MCF 10A (cell line): ENCODE measurements around the gene SMIM10L2A. TPM values are rescaled to one million over a fixed set of nuclear protein-coding genes. Genes with fewer than 3 reads are reported as not detected.

Source experiments
- BruUV-seq: library from RNA; stranded (reverse); fragments of 400-500 nt; replicated peaks from 2 replicates; lab custom pipeline; 2021; lab: Mats Ljungman, UMichigan
- CTCF ChIA-PET: fragments of 300-600 bp; sonication (Branson Sonifier 250); formaldehyde crosslinking; extraction: SDS; loops from one replicate; lab custom pipeline; 2021; ENCODE audit warnings: antibody characterized with exemption, inconsistent platforms; lab: Yijun Ruan, JAX
- POLR2A ChIA-PET: fragments of 300-600, 350-650 bp; sonication (Branson Sonifier 250); formaldehyde crosslinking; extraction: SDS; loops from one replicate; lab custom pipeline; 2020; ENCODE audit warnings: antibody characterized with exemption, inconsistent platforms; lab: Yijun Ruan, JAX
- DNase-seq: peaks from one replicate; pipeline ENCODE4 v3.0.0-alpha.2; 2018; ENCODE audit not compliant: unreplicated experiment
- H3K27ac Mint-ChIP-seq: one replicate; pipeline ENCODE4 v1.8.0; 2022; ENCODE audit warnings: mild to moderate bottlenecking, low read depth, mixed read lengths; ENCODE audit not compliant: unreplicated experiment
- H3K27me3 Mint-ChIP-seq: one replicate; pipeline ENCODE4 v1.8.0; 2022; ENCODE audit warnings: mixed read lengths; ENCODE audit not compliant: insufficient read depth, unreplicated experiment
- H3K36me3 Mint-ChIP-seq: one replicate; pipeline ENCODE4 v1.8.0; 2022; ENCODE audit warnings: mild to moderate bottlenecking, moderate library complexity, mixed read lengths; ENCODE audit not compliant: insufficient read depth, unreplicated experiment
- H3K4me1 Mint-ChIP-seq: one replicate; pipeline ENCODE4 v1.8.0; 2022; ENCODE audit warnings: mixed read lengths; ENCODE audit not compliant: insufficient read depth, unreplicated experiment
- H3K4me3 Mint-ChIP-seq: one replicate; pipeline ENCODE4 v1.8.0; 2022; ENCODE audit warnings: mild to moderate bottlenecking, moderate library complexity, mixed read lengths; ENCODE audit not compliant: unreplicated experiment
- H3K9me3 Mint-ChIP-seq: one replicate; pipeline ENCODE4 v1.8.0; 2022; ENCODE audit warnings: mixed read lengths; ENCODE audit not compliant: unreplicated experiment
- CTCF ChIP-seq: fragments of 200-600 bp; IDR thresholded peaks from one replicate; pipeline ENCODE4 v1.8.0; 2022; ENCODE audit warnings: antibody characterized with exemption, mild to moderate bottlenecking; ENCODE audit not compliant: unreplicated experiment
- intact Hi-C: fragments of 100-400 bp; cut with micrococcal nuclease; formaldehyde crosslinking; loops from 2 replicates; pipeline ENCODE4 v1.14.1; 2022
- total RNA-seq: library from RNA; stranded (reverse); gene quantifications from 2 replicates; pipeline ENCODE4 v1.2.3, GENCODE V29; 2022

Gene SMIM10L2A
- total RNA-seq, 1 experiment from 2014 or later: 0.16 TPM

GRCh38 chrX:135435139-135435922 lies 13.6 kb downstream of the SMIM10L2A start:
- ChIA-PET POLR2A (no interaction called here), CTCF (no interaction called here)
- intact Hi-C loops: no loop called here
- Mint-ChIP-seq H3K36me3 (peaks cover 6% of the 10 kb centered on the region), H3K4me1 (no peaks in the 10 kb centered on the region), H3K27ac (no peak overlapping the region), H3K9me3 (no peaks in the 10 kb centered on the region), H3K27me3 (peaks cover 25% of the 10 kb centered on the region), H3K4me3 (no peak overlapping the region)
- no peak for DNase-seq
- TF ChIP-seq CTCF: no peak
- no TSS peak for BruUV-seq

DNA sequence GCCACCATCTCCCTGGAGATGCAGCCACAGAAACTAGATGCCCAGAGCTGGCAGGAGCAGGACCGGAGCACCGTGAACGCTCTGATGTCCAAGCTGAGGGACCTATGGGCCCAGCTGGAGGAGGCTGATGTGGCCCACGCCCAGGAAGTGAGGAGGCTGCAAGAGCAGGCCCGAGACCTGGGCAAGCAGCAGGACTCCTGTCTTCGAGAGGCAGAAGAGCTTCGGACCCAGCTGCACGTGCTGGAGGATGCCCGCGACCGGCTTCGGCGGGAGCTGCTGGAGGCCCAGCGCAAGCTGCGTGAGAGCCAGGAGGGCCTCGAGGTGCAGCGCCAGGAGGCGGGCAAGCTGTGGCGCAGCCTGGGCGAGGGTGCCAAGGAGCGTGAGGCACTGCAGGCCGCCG lies 14.2 kb downstream of the SMIM10L2A start:
- no peak for DNase-seq
- POLR2A ChIA-PET: no interaction called here
- no peak for TF ChIP-seq CTCF
- no TSS peak for BruUV-seq
- CTCF ChIA-PET: no interaction called here
- no peak overlapping the region for H3K27ac Mint-ChIP-seq
- peaks cover 25% of the 10 kb centered on the region for H3K27me3 Mint-ChIP-seq
- H3K4me3 Mint-ChIP-seq: no peak overlapping the region
- H3K9me3 Mint-ChIP-seq: no peaks in the 10 kb centered on the region
- intact Hi-C loops: no loop called here
- H3K4me1 Mint-ChIP-seq: no peaks in the 10 kb centered on the region
- H3K36me3 Mint-ChIP-seq: peaks cover 6% of the 10 kb centered on the region

DNA sequence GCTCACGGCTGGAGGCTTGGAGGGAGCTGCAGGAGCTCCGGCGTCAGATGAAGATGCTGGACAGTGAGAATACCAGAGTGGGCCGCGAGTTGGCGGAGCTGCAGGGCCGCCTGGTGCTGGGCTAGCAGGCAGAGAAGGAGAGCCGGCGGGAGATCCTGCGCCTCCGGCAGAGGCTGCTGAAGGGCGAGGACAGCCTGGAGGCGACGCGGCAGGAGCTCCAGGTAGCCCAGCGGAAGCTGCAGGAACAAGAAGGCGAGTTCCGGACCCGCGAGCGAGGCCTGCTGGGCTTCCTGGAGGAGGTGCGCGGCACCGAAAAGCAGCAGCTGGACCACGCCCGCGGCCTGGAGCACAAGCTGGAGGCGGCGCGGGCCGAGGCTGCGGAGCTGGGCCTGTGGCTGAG lies 14.7 kb downstream of the SMIM10L2A start:
- H3K4me1 Mint-ChIP-seq: no peaks in the 10 kb centered on the region
- no TSS peak for BruUV-seq
- H3K27ac Mint-ChIP-seq: no peak overlapping the region
- ChIA-PET POLR2A (no interaction called here), CTCF (no interaction called here)
- no peak for TF ChIP-seq CTCF
- peaks cover 25% of the 10 kb centered on the region for H3K27me3 Mint-ChIP-seq
- no peak overlapping the region for H3K4me3 Mint-ChIP-seq
- intact Hi-C loops: no loop called here
- H3K36me3 Mint-ChIP-seq: peaks cover 6% of the 10 kb centered on the region
- DNase-seq: no peak
- no peaks in the 10 kb centered on the region for H3K9me3 Mint-ChIP-seq

- H3K36me3 Mint-ChIP-seq: peaks cover 6% of the 10 kb centered on the region
- no peak overlapping the region for H3K27ac Mint-ChIP-seq
- H3K9me3 Mint-ChIP-seq: no peaks in the 10 kb centered on the region
- H3K27me3 Mint-ChIP-seq: peaks cover 25% of the 10 kb centered on the region
- DNase-seq: no peak
- no peaks in the 10 kb centered on the region for H3K4me1 Mint-ChIP-seq
- no peak overlapping the region for H3K4me3 Mint-ChIP-seq
- TF ChIP-seq CTCF: no peak
- no TSS peak for BruUV-seq
- intact Hi-C loops: no loop called here
- CTCF ChIA-PET: no interaction called here
- POLR2A ChIA-PET: no interaction called here
These were observed 15.5 kb downstream of the SMIM10L2A start for GRCh38 chrX:135436966-135437866.
